Measurements from ENCODE around the gene PPL.

The PPL gene

GRCh38 chr16:4911970-4912386 is 25.0 kb downstream of the PPL start:
- TF ChIP-seq POLR2AphosphoS5 (IDR thresholded peaks at IDR 0.05; ENCODE audit: borderline replicate concordance, low read depth, low read length) (no peak), EZH2 (IDR thresholded peaks at IDR 0.05) (no peak), FOXP2 (optimal IDR thresholded peaks at IDR 0.05; ENCODE audit: control extremely low read depth, extremely low read length, insufficient read depth) (no peak)
- Histone ChIP-seq H3K4me3 (no peak overlapping the region), H3K36me3 (ENCODE audit: insufficient read depth, low read length) (no peaks in the 10 kb centered on the region), H3K9ac (ENCODE audit: insufficient read length) (no peak overlapping the region), H3K9me3 (ENCODE audit: low read depth, low read length) (no peaks in the 10 kb centered on the region), H3K27ac (no peak overlapping the region)
- no peak for DNase-seq (ENCODE audit: low read depth, low spot score)

DNA sequence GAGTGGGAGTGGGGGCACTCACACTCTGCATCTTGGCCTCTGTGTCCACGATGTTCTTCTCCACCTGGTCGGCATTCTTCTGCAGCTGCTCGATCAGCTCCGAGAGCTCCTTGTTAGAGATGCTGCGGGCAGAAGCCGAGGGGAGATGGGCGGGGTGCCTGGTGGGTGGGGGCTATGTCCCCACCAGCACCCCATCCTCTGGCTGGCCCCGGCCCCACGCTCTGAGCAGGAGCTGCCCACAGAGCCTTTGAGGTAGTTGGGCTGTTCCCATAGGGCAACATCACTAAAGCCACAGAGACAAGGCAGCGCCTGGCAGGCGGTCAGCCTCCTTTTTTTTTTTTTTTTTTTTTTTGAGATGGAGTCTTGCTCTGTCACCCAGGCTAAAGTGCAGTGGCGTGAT is 26.1 kb downstream of the PPL start:
- no peak overlapping the region for H3K27ac ChIP-seq
- TF ChIP-seq FOXP2 (optimal IDR thresholded peaks at IDR 0.05; ENCODE audit: control extremely low read depth, extremely low read length, insufficient read depth): no peak
- no peak for TF ChIP-seq EZH2 (IDR thresholded peaks at IDR 0.05)
- no peak for TF ChIP-seq POLR2AphosphoS5 (IDR thresholded peaks at IDR 0.05; ENCODE audit: borderline replicate concordance, low read depth, low read length)
- no peaks in the 10 kb centered on the region for H3K9me3 ChIP-seq (ENCODE audit: low read depth, low read length)

DNA sequence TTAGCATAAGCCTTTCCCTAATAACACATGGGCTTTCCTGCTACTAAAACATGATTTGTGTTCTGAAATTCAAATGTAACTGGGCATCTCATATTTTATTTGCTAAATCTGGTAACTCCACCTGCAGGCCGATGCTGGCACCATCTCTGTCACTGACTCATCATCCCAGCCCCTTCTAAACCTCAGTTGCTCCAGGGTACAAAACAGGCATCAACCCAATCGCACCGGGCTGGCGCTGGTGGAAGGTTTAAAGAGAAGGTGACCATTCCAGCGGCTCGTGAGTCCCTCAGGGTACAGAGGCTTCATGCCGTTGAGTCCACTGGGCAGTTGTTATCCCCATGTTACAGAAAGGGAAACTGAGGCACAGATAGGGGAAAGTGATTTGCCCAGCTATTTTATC is 27.1 kb downstream of the PPL start:
- no peak for DNase-seq (ENCODE audit: low read depth, low spot score)
- Histone ChIP-seq H3K9me3 (ENCODE audit: low read depth, low read length) (no peaks in the 10 kb centered on the region), H3K4me3 (no peak overlapping the region), H3K36me3 (ENCODE audit: insufficient read depth, low read length) (no peaks in the 10 kb centered on the region), H3K27ac (no peak overlapping the region), H3K9ac (ENCODE audit: insufficient read length) (no peak overlapping the region)
- no peak for TF ChIP-seq POLR2AphosphoS5 (IDR thresholded peaks at IDR 0.05; ENCODE audit: borderline replicate concordance, low read depth, low read length)
- no peak for TF ChIP-seq FOXP2 (optimal IDR thresholded peaks at IDR 0.05; ENCODE audit: control extremely low read depth, extremely low read length, insufficient read depth)
- TF ChIP-seq EZH2 (IDR thresholded peaks at IDR 0.05): no peak

More for the DNA sequence above, 26.1 kb downstream of the PPL start:
- H3K9ac ChIP-seq (ENCODE audit: insufficient read length): no peak overlapping the region
- DNase-seq (ENCODE audit: low read depth, low spot score): no peak
- H3K36me3 ChIP-seq (ENCODE audit: insufficient read depth, low read length): no peaks in the 10 kb centered on the region
- H3K4me3 ChIP-seq: no peak overlapping the region

- H3K27ac ChIP-seq: no peak overlapping the region
- H3K36me3 ChIP-seq (ENCODE audit: insufficient read depth, low read length): no peaks in the 10 kb centered on the region
- no peak overlapping the region for H3K9ac ChIP-seq (ENCODE audit: insufficient read length)
- TF ChIP-seq POLR2AphosphoS5 (IDR thresholded peaks at IDR 0.05; ENCODE audit: borderline replicate concordance, low read depth, low read length) (no peak), EZH2 (IDR thresholded peaks at IDR 0.05) (no peak), FOXP2 (optimal IDR thresholded peaks at IDR 0.05; ENCODE audit: control extremely low read depth, extremely low read length, insufficient read depth) (no peak)
- H3K4me3 ChIP-seq: no peak overlapping the region
- H3K9me3 ChIP-seq (ENCODE audit: low read depth, low read length): no peaks in the 10 kb centered on the region
- no peak for DNase-seq (ENCODE audit: low read depth, low spot score)
These were observed 28.0 kb downstream of the PPL start for GRCh38 chr16:4908854-4909401.

DNA sequence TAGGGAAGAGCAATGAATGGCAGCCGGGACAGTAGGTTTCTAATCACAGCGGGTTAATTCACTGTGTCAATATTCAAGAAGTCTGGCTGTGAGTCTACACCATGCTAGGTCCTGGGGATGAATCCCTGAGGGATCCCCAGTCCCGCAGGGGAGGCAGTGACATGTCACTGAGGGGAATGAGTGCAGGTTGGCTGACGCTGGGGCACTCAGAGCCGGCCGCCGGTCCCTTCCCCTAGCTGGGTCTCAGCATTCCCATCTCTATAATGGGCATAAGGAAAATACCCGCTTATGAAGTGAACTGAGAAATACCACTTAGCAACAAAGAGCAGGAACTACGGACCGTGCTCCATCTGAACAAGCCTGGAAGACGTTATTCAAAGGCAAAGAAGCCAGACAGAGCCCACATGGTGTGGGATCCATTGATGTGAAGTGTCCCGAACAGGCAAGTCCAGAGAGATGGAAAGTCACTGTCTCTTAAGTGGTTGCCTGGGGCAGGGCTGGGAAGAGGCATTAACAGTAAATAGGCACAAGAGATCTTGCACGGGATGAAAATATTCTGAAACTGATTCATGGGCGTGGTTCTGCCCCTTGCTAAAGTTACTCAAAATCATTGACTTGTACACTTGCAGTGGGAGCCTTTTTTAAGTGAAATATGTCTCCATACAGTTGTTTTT is 31.9 kb downstream of the PPL start:
- H3K36me3 ChIP-seq (ENCODE audit: insufficient read depth, low read length): no peaks in the 10 kb centered on the region
- no peak overlapping the region for H3K9ac ChIP-seq (ENCODE audit: insufficient read length)
- no peak overlapping the region for H3K27ac ChIP-seq
- no peak for TF ChIP-seq POLR2AphosphoS5 (IDR thresholded peaks at IDR 0.05; ENCODE audit: borderline replicate concordance, low read depth, low read length)
- TF ChIP-seq EZH2 (IDR thresholded peaks at IDR 0.05): no peak
- no peak for TF ChIP-seq FOXP2 (optimal IDR thresholded peaks at IDR 0.05; ENCODE audit: control extremely low read depth, extremely low read length, insufficient read depth)
- H3K4me3 ChIP-seq: no peak overlapping the region
- DNase-seq (ENCODE audit: low read depth, low spot score): no peak
- H3K9me3 ChIP-seq (ENCODE audit: low read depth, low read length): no peaks in the 10 kb centered on the region

DNA sequence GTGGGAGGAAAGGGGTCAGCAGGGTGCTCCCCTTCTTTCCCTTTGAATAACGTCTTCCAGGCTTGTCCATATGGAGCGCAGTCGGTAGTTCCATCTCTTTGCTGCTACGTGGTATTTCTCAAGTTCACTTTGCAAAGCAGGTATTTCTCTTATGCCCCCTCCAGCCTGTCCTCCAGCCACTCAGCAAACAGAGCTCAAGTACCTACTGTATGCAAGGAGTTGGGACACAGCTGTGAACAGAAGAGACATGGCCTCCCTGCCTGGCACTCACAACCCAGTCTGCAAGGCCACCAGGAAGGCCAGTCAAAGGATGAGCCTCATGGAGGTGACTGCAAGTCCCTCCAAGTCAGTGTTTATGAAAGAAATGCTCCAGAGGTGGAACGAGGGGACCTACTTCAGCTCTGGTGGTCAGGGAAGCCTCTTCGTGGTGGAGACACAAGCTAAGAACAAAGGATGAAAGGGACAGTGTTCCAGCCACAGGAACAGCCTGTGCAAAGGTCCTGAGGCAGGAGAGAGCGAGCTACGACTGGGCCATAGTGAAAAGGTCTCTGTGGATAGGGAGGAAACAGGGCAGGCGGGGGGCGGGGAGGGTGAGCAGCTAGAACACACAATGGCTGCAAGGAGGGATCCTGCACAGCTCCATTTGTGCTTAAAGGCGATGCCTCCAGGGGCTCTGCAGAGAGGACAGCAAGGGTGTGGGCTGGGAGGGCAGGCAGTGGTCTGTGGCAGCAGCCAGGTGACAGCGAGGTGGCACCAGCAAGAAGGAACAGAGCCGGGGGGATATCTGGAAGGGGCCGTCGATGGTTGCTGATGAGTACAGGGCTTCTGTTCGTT is 32.6 kb downstream of the PPL start:
- H3K4me3 ChIP-seq: no peak overlapping the region
- no peak overlapping the region for H3K27ac ChIP-seq
- H3K9ac ChIP-seq (ENCODE audit: insufficient read length): no peak overlapping the region
- no peak for TF ChIP-seq POLR2AphosphoS5 (IDR thresholded peaks at IDR 0.05; ENCODE audit: borderline replicate concordance, low read depth, low read length)
- no peak for TF ChIP-seq EZH2 (IDR thresholded peaks at IDR 0.05)
- TF ChIP-seq FOXP2 (optimal IDR thresholded peaks at IDR 0.05; ENCODE audit: control extremely low read depth, extremely low read length, insufficient read depth): no peak
- DNase-seq (ENCODE audit: low read depth, low spot score): no peak
- H3K36me3 ChIP-seq (ENCODE audit: insufficient read depth, low read length): no peaks in the 10 kb centered on the region
- H3K9me3 ChIP-seq (ENCODE audit: low read depth, low read length): no peaks in the 10 kb centered on the region

GRCh38 chr16:4902038-4902437 is 34.9 kb downstream of the PPL start:
- Histone ChIP-seq H3K9me3 (ENCODE audit: low read depth, low read length) (no peaks in the 10 kb centered on the region), H3K27ac (no peak overlapping the region), H3K4me3 (no peak overlapping the region), H3K9ac (ENCODE audit: insufficient read length) (no peak overlapping the region), H3K36me3 (ENCODE audit: insufficient read depth, low read length) (no peaks in the 10 kb centered on the region)
- no peak for TF ChIP-seq EZH2 (IDR thresholded peaks at IDR 0.05)
- TF ChIP-seq FOXP2 (optimal IDR thresholded peaks at IDR 0.05; ENCODE audit: control extremely low read depth, extremely low read length, insufficient read depth): no peak
- no peak for TF ChIP-seq POLR2AphosphoS5 (IDR thresholded peaks at IDR 0.05; ENCODE audit: borderline replicate concordance, low read depth, low read length)
- DNase-seq (ENCODE audit: low read depth, low spot score): no peak

DNA sequence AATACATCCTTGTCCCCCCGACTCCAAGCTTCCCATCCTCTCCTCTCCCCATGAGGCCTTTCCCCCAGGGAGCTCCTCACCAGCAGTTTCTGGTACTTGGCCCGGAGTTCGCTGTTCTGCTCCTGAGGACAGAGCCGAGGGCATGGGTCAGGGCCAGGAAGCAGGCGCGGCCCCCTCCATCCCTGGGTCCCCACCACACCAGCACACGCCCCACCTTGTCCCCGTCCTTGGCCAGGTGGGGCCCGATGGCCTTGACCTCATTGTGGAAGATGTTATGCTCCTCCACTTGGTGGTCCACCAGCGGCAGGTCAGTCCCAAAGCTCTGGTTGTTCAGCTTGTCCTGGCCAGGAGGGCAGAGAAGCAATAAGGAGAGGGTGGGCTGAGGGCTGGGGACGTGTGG is 36.2 kb downstream of the PPL start:
- no peak overlapping the region for H3K9ac ChIP-seq (ENCODE audit: insufficient read length)
- no peak for DNase-seq (ENCODE audit: low read depth, low spot score)
- H3K27ac ChIP-seq: no peak overlapping the region
- H3K9me3 ChIP-seq (ENCODE audit: low read depth, low read length): no peaks in the 10 kb centered on the region
- TF ChIP-seq FOXP2 (optimal IDR thresholded peaks at IDR 0.05; ENCODE audit: control extremely low read depth, extremely low read length, insufficient read depth) (no peak), POLR2AphosphoS5 (IDR thresholded peaks at IDR 0.05; ENCODE audit: borderline replicate concordance, low read depth, low read length) (no peak), EZH2 (IDR thresholded peaks at IDR 0.05) (no peak)
- H3K4me3 ChIP-seq: no peak overlapping the region
- no peaks in the 10 kb centered on the region for H3K36me3 ChIP-seq (ENCODE audit: insufficient read depth, low read length)

Measured in SK-N-MC (cell line).